GM12878 (cell line): ENCODE measurements around the gene GRIA4. TPM values are rescaled to one million over a fixed set of nuclear protein-coding genes. Genes with fewer than 3 reads are reported as not detected.

ENCODE experiments used
- ATAC-seq: fragments of 200-7000 bp; cut with Tn5 transposase; 3 replicates; pipeline ENCODE4 v1.9.1; 2020; ENCODE audit warnings: mild to moderate bottlenecking, moderate library complexity
- BruUV-seq: library from RNA; stranded (reverse); fragments of 400-500 nt; replicated peaks from 2 replicates; lab custom pipeline; 2021; lab: Mats Ljungman, UMichigan
- CTCF ChIA-PET: fragments of 300-600 bp; sonication (Branson Sonifier 250); formaldehyde crosslinking; extraction: SDS; loops from one replicate; lab custom pipeline; 2021; ENCODE audit warnings: inconsistent platforms; lab: Yijun Ruan, JAX
- POLR2A ChIA-PET: fragments of 350-600 bp; formaldehyde crosslinking; extraction: SDS; loops from one replicate; lab custom pipeline; 2021; ENCODE audit warnings: inconsistent platforms; lab: Charles Lee
- RAD21 ChIA-PET: fragments of 300-600 bp; sonication (Branson Sonifier 250); formaldehyde crosslinking; loops from one replicate; lab custom pipeline; 2023; ENCODE audit warnings: antibody characterized with exemption; ENCODE audit not compliant: unreplicated experiment; lab: Charles Lee
- SMC1A ChIA-PET: fragments of 300-600 bp; sonication (Branson Sonifier 250); formaldehyde crosslinking; loops from one replicate; lab custom pipeline; 2023; ENCODE audit not compliant: unreplicated experiment, uncharacterized antibody; lab: Charles Lee
- DNase-seq: peaks from one replicate; pipeline ENCODE4 v3.0.0-alpha.2; 2011; ENCODE audit warnings: low read depth, low spot score
- FAIRE-seq: peaks from 3 replicates; lab custom pipeline; 2011; peaks lifted over from hg19 to GRCh38; lab: Jason Lieb, UNC
- H2AFZ ChIP-seq: 2 replicates; pipeline ENCODE4 v1.6.0; 2011; ENCODE audit warnings: low read depth, low read length, control low read depth; ENCODE audit not compliant: control insufficient read depth
- H3K27ac ChIP-seq: 2 replicates; pipeline ENCODE4 v1.5.1; 2011; ENCODE audit warnings: control low read depth; ENCODE audit not compliant: control insufficient read depth, insufficient read depth
- H3K27me3 ChIP-seq, 2 experiments: replicated peaks in 1 of 2; 2 replicates each; pipeline versions ENCODE4 v1.6.0 to v1.6.1; 2011; ENCODE audit warnings: low read length in 1 of 2; ENCODE audit not compliant: control insufficient read depth in 2 of 2, insufficient read depth in 2 of 2
- H3K36me3 ChIP-seq, 2 experiments: 2 replicates each; pipeline ENCODE4 v1.5.1; 2011; ENCODE audit warnings: low read length in 1 of 2; ENCODE audit not compliant: control insufficient read depth in 2 of 2, insufficient read depth in 2 of 2
- H3K4me1 ChIP-seq: 2 replicates; pipeline ENCODE4 v1.6.1; 2011; ENCODE audit warnings: mild to moderate bottlenecking, low read length, moderate library complexity, mixed read lengths; ENCODE audit not compliant: control insufficient read depth, insufficient read depth
- H3K4me2 ChIP-seq: 2 replicates; pipeline ENCODE4 v1.6.0; 2011; ENCODE audit warnings: control low read depth; ENCODE audit not compliant: control insufficient read depth, insufficient read depth
- H3K4me3 ChIP-seq: fragments of 200-600 bp; sonication (generic); 2 replicates; pipeline ENCODE4 v1.5.1; 2016
- H3K79me2 ChIP-seq: 2 replicates; pipeline ENCODE4 v1.6.0; 2011; ENCODE audit warnings: low read length; ENCODE audit not compliant: control insufficient read depth, insufficient read depth
- H3K9ac ChIP-seq: 2 replicates; pipeline ENCODE4 v1.8.0; 2011; ENCODE audit warnings: low read length, control low read depth, mixed read lengths; ENCODE audit not compliant: control insufficient read depth, insufficient read depth
- H3K9me3 ChIP-seq: replicated peaks from 3 replicates; pipeline ENCODE4 v1.5.1; 2011; ENCODE audit warnings: mild to moderate bottlenecking, low read length; ENCODE audit not compliant: control insufficient read depth, insufficient read depth
- H4K20me1 ChIP-seq: 2 replicates; pipeline ENCODE4 v1.6.0; 2011; ENCODE audit not compliant: control insufficient read depth, insufficient read depth
- BACH1 ChIP-seq: fragments of 450-650 bp; IDR thresholded peaks from 2 replicates; pipeline ENCODE4 v1.6.1; 2017; ENCODE audit warnings: mild to moderate bottlenecking, borderline replicate concordance
- BCL11A ChIP-seq: IDR thresholded peaks from 2 replicates; pipeline ENCODE4 v1.6.1; 2011; ENCODE audit warnings: low read depth, low read length
- BHLHE40 ChIP-seq, 2 experiments: fragments of 450-650 bp in 1 of 2; IDR thresholded peaks; 2 replicates each; pipeline ENCODE4 v1.6.1; 2011 to 2017; ENCODE audit warnings: low read depth in 2 of 2, borderline replicate concordance in 1 of 2, improper control_type of control experiment in 1 of 2, low read length in 1 of 2, mild to moderate bottlenecking in 1 of 2
- CREB1 ChIP-seq: IDR thresholded peaks from 2 replicates; pipeline ENCODE4 v1.6.1; 2012; ENCODE audit warnings: low read depth, mild to moderate bottlenecking, inconsistent platforms
- ETV6 ChIP-seq, 2 experiments: fragments of 450-650 bp in 1 of 2; IDR thresholded peaks in 1 of 2; conservative IDR thresholded peaks in 1 of 2; 2 replicates each; pipeline ENCODE4 v1.6.1; 2014; ENCODE audit warnings: antibody characterized with exemption in 1 of 2, borderline replicate concordance in 1 of 2, low read depth in 1 of 2, mild to moderate bottlenecking in 1 of 2, moderate library complexity in 1 of 2
- EZH2 ChIP-seq: IDR thresholded peaks from 2 replicates; pipeline ENCODE4 v1.6.1; 2012; ENCODE audit warnings: low read depth, mild to moderate bottlenecking, control low read depth, inconsistent platforms, low read length, borderline replicate concordance; ENCODE audit not compliant: control insufficient read depth
- HDAC6 ChIP-seq: fragments of 200-600 bp; sonication (generic); IDR thresholded peaks from one replicate; pipeline ENCODE4 v1.8.0; 2017; ENCODE audit warnings: antibody characterized with exemption; ENCODE audit not compliant: unreplicated experiment
- NR2C2 ChIP-seq: IDR thresholded peaks from 2 replicates; pipeline ENCODE4 v1.6.1; 2011; ENCODE audit warnings: borderline replicate concordance, low read depth; ENCODE audit not compliant: control insufficient read depth, insufficient read length
- PAX5 ChIP-seq: IDR thresholded peaks from 2 replicates; pipeline ENCODE4 v1.6.1; 2011; ENCODE audit warnings: low read depth, low read length, borderline replicate concordance
- POLR2AphosphoS2 ChIP-seq: IDR thresholded peaks from 2 replicates; pipeline ENCODE4 v1.6.1; 2011; ENCODE audit warnings: low read depth, mild to moderate bottlenecking, low read length, improper control_type of control experiment, moderate library complexity
- RB1 ChIP-seq: fragments of 450-650 bp; formaldehyde crosslinking; IDR thresholded peaks from 2 replicates; pipeline ENCODE4 v1.6.1; 2017; ENCODE audit warnings: mild to moderate bottlenecking, borderline replicate concordance
- RFX5 ChIP-seq: IDR thresholded peaks from 2 replicates; pipeline ENCODE4 v1.6.1; 2011; ENCODE audit warnings: low read depth, low read length, improper control_type of control experiment
- SMAD1 ChIP-seq: fragments of 450-650 bp; IDR thresholded peaks from 2 replicates; pipeline ENCODE4 v1.6.1; 2018; ENCODE audit warnings: mild to moderate bottlenecking, low read depth; ENCODE audit not compliant: partially characterized antibody
- SMC3 ChIP-seq: IDR thresholded peaks from 2 replicates; pipeline ENCODE4 v1.6.1; 2011; ENCODE audit warnings: low read length, improper control_type of control experiment, borderline replicate concordance
- WRNIP1 ChIP-seq: IDR thresholded peaks from 2 replicates; pipeline ENCODE4 v1.6.1; 2011; ENCODE audit warnings: low read depth, low read length, improper control_type of control experiment, borderline replicate concordance
- ZBED1 ChIP-seq: IDR thresholded peaks from 2 replicates; pipeline ENCODE4 v1.6.1; 2016; ENCODE audit warnings: borderline replicate concordance
- WGBS: methylation state at CpG from one replicate; pipeline ENCODE4 v1.1.6; 2016; ENCODE audit warnings: low lambda C conversion rate; ENCODE audit not compliant: insufficient replicate concordance, insufficient coverage; ENCODE audit errors: missing lambda C conversion rate; 5-methylcytosine and 5-hydroxymethylcytosine counted together
- in situ Hi-C: fragments of 300-500 bp; cut with MboI; formaldehyde crosslinking; loops from 9 replicates; pipeline ENCODE4 v1.14.3; 2018; ENCODE audit warnings: mixed read lengths
- intact Hi-C: fragments of 100-400 bp; cut with micrococcal nuclease; formaldehyde crosslinking; loops from one replicate; pipeline ENCODE4 v1.14.2; 2022; ENCODE audit not compliant: unreplicated experiment
- polyA plus RNA-seq, 11 experiments: library from polyadenylated mRNA; depleted of rRNA in 4 of 11; unstranded in 6 of 11; stranded (reverse) in 5 of 11; fragments of >200 nt; fragmentation: Nextera tagmentation in 4 of 11; fragmentation: Illumina TruSeq in 1 of 11; extraction: Ambion mirVana in 4 of 11; extraction: Trizol in 1 of 11; gene quantifications; 1 replicate in 1 of 11; 2 replicates in 10 of 11; pipeline versions ENCODE4 v1.2.1 to v1.2.3, GENCODE V29; 2011 to 2016; ENCODE audit warnings: inconsistent platforms in 2 of 11, missing spikeins in 2 of 11, low read depth in 1 of 11
- total RNA-seq, 4 experiments: library from RNA; depleted of rRNA in 3 of 4; stranded (reverse); fragments of >200 nt in 3 of 4; fragmentation: Illumina TruSeq in 1 of 4; extraction: Trizol in 1 of 4; gene quantifications; 2 replicates each; pipeline versions ENCODE4 v1.2.1 to v1.2.3, GENCODE V29; 2013 to 2021
- TF ChIP-seq, protein P1 (sequence below): fragments of 450-650 bp; IDR thresholded peaks from 2 replicates; pipeline ENCODE4 v1.6.1; 2017; ENCODE audit warnings: mild to moderate bottlenecking, moderate library complexity

The GRIA4 gene
- total and polyA plus RNA-seq, 10 of the 15 experiments (the other 5 are each of a cell fraction or from before 2014, with no cell fraction given), result 0.04 TPM; not detected in 9

GRCh38 chr11:105780781-105781525, 171.1 kb downstream of the GRIA4 start:
- no peak overlapping the region for H3K4me3 ChIP-seq
- POLR2A ChIA-PET, result no interaction called here
- in situ Hi-C loops, result no loop called here
- H3K4me2 ChIP-seq, result no peak overlapping the region
- no peaks in the 10 kb centered on the region for H4K20me1 ChIP-seq
- H3K36me3 ChIP-seq, result no peaks in the 10 kb centered on the region
- no peak for FAIRE-seq
- BruUV-seq, result no TSS peak
- H3K27me3 ChIP-seq, result no peaks in the 10 kb centered on the region; a peak in 1 of 4 replicates
- no peak overlapping the region for H3K27ac ChIP-seq
- DNase-seq, result no peak
- H3K4me1 ChIP-seq, result no peaks in the 10 kb centered on the region
- intact Hi-C loops, result no loop called here
- no peak for ATAC-seq
- CTCF ChIA-PET, result no interaction called here
- H3K79me2 ChIP-seq, result no peaks in the 10 kb centered on the region
- no peaks in the 10 kb centered on the region for H3K9me3 ChIP-seq
- no peak overlapping the region for H2AFZ ChIP-seq
- SMC1A ChIA-PET, result no interaction called here
- no peak overlapping the region for H3K9ac ChIP-seq
- WGBS, result 0% methylated on average over 3 of the region's 3 CpGs
- RAD21 ChIA-PET, result no interaction called here
- TF ChIP-seq PAX5, result no peak
- TF ChIP-seq SMAD1, result no peak
- no peak for TF ChIP-seq SMC3
- no peak for TF ChIP-seq RFX5
- TF ChIP-seq BCL11A, result no peak
- TF ChIP-seq RB1, result no peak
- no peak for TF ChIP-seq EZH2
- TF ChIP-seq HDAC6, result no peak
- no peak for TF ChIP-seq WRNIP1
- no peak for TF ChIP-seq BHLHE40 (IDR thresholded peaks at IDR 0.05; ENCODE audit: borderline replicate concordance in 1 of 2, low read depth in 2 of 2, low read length in 1 of 2)
- no peak for TF ChIP-seq BACH1
- no peak for TF ChIP-seq POLR2AphosphoS2
- no peak for TF ChIP-seq NR2C2
- no peak for TF ChIP-seq ZBED1
- TF ChIP-seq, protein P1, sequence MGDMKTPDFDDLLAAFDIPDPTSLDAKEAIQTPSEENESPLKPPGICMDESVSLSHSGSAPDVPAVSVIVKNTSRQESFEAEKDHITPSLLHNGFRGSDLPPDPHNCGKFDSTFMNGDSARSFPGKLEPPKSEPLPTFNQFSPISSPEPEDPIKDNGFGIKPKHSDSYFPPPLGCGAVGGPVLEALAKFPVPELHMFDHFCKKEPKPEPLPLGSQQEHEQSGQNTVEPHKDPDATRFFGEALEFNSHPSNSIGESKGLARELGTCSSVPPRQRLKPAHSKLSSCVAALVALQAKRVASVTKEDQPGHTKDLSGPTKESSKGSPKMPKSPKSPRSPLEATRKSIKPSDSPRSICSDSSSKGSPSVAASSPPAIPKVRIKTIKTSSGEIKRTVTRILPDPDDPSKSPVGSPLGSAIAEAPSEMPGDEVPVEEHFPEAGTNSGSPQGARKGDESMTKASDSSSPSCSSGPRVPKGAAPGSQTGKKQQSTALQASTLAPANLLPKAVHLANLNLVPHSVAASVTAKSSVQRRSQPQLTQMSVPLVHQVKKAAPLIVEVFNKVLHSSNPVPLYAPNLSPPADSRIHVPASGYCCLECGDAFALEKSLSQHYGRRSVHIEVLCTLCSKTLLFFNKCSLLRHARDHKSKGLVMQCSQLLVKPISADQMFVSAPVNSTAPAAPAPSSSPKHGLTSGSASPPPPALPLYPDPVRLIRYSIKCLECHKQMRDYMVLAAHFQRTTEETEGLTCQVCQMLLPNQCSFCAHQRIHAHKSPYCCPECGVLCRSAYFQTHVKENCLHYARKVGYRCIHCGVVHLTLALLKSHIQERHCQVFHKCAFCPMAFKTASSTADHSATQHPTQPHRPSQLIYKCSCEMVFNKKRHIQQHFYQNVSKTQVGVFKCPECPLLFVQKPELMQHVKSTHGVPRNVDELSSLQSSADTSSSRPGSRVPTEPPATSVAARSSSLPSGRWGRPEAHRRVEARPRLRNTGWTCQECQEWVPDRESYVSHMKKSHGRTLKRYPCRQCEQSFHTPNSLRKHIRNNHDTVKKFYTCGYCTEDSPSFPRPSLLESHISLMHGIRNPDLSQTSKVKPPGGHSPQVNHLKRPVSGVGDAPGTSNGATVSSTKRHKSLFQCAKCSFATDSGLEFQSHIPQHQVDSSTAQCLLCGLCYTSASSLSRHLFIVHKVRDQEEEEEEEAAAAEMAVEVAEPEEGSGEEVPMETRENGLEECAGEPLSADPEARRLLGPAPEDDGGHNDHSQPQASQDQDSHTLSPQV, result no peak
- no peak for TF ChIP-seq ETV6 (conservative IDR thresholded peaks at IDR 0.05 in 1 of 2, IDR thresholded peaks at IDR 0.05 in 1 of 2; ENCODE audit: borderline replicate concordance in 1 of 2, low read depth in 1 of 2)
- no peak for TF ChIP-seq CREB1
